Naive thymus-derived CD4-positive, alpha-beta T cell (primary cell): ENCODE results near the gene ATXN7. TPM values are rescaled to one million over a fixed set of nuclear protein-coding genes. Genes with fewer than 3 reads are reported as not detected.
A peak's percentile ranks its signal among the peaks of the same experiment; 100 is the strongest.

Experiments used
- ATAC-seq: fragments of 150-1000 bp; cut with Tn5 transposase; 2 replicates; pipeline ENCODE4 v1.10.0; 2021; ENCODE audit warnings: mild to moderate bottlenecking, moderate library complexity
- CTCF ChIA-PET: fragments of 350-600 bp; sonication (Branson Sonifier 250); formaldehyde crosslinking; loops from one replicate; lab custom pipeline; 2021; ENCODE audit warnings: antibody characterized with exemption; lab: Charles Lee
- POLR2A ChIA-PET: fragments of 350-600 bp; sonication (Branson Sonifier 250); formaldehyde crosslinking; loops from one replicate; lab custom pipeline; 2021; ENCODE audit warnings: antibody characterized with exemption, inconsistent platforms; lab: Charles Lee
- DNase-seq, 9 donors: peaks; one replicate each; pipeline versions ENCODE4 v3.0.0 to v3.0.0-alpha.2; 2020 to 2022; ENCODE audit warnings: mixed read lengths in 1 of 9
- H3K27ac ChIP-seq: one replicate; pipeline ENCODE4 v1.7.0; 2013; ENCODE audit warnings: mild to moderate bottlenecking, low read depth, low read length, moderate library complexity
- H3K27me3 ChIP-seq, 2 donors: one replicate each; pipeline ENCODE4 v1.7.0; 2013; ENCODE audit warnings: low read length in 2 of 2, mild to moderate bottlenecking in 2 of 2, moderate library complexity in 2 of 2; ENCODE audit not compliant: control insufficient read depth in 2 of 2, insufficient read depth in 2 of 2
- H3K36me3 ChIP-seq, 3 experiments: 1 replicate in 2 of 3; 2 replicates in 1 of 3; pipeline ENCODE4 v1.7.0; 2013; ENCODE audit warnings: low read length in 3 of 3, mild to moderate bottlenecking in 3 of 3, moderate library complexity in 1 of 3; ENCODE audit not compliant: insufficient read depth in 3 of 3, control insufficient read depth in 2 of 3
- H3K4me1 ChIP-seq, 2 donors: one replicate each; pipeline ENCODE4 v1.7.0; 2013; ENCODE audit warnings: low read length in 2 of 2, mild to moderate bottlenecking in 2 of 2, moderate library complexity in 1 of 2; ENCODE audit not compliant: control insufficient read depth in 2 of 2, insufficient read depth in 2 of 2
- H3K4me3 ChIP-seq: 2 replicates; pipeline ENCODE4 v1.7.0; 2013; ENCODE audit warnings: mild to moderate bottlenecking, low read length
- H3K9me3 ChIP-seq, 3 experiments: 1 replicate in 2 of 3; 2 replicates in 1 of 3; pipeline ENCODE4 v1.7.0; 2013; ENCODE audit warnings: low read length in 3 of 3; ENCODE audit not compliant: control insufficient read depth in 2 of 3
- H3K27ac Mint-ChIP-seq, 9 donors: one replicate each; pipeline ENCODE4 v1.8.0; 2020 to 2022; ENCODE audit warnings: mixed read lengths in 9 of 9, mild to moderate bottlenecking in 8 of 9, moderate library complexity in 5 of 9, inconsistent platforms in 2 of 9
- H3K27me3 Mint-ChIP-seq, 5 donors: one replicate each; pipeline ENCODE4 v1.8.0; 2021 to 2022; ENCODE audit warnings: mixed read lengths in 5 of 5, mild to moderate bottlenecking in 1 of 5
- H3K36me3 Mint-ChIP-seq, 5 donors: one replicate each; pipeline ENCODE4 v1.8.0; 2020 to 2022; ENCODE audit warnings: mixed read lengths in 5 of 5, mild to moderate bottlenecking in 3 of 5, inconsistent platforms in 1 of 5
- H3K4me1 Mint-ChIP-seq, 7 donors: one replicate each; pipeline ENCODE4 v1.8.0; 2020 to 2022; ENCODE audit warnings: mixed read lengths in 7 of 7, mild to moderate bottlenecking in 3 of 7, inconsistent platforms in 1 of 7
- H3K4me3 Mint-ChIP-seq, 10 donors: one replicate each; pipeline ENCODE4 v1.8.0; 2020 to 2022; ENCODE audit warnings: mild to moderate bottlenecking in 10 of 10, mixed read lengths in 10 of 10, moderate library complexity in 6 of 10, inconsistent platforms in 2 of 10
- H3K9me3 Mint-ChIP-seq, 11 donors: one replicate each; pipeline ENCODE4 v1.8.0; 2020 to 2022; ENCODE audit warnings: mixed read lengths in 11 of 11, mild to moderate bottlenecking in 4 of 11, inconsistent platforms in 1 of 11, moderate library complexity in 1 of 11
- intact Hi-C, 2 donors: fragments of 100-400 bp; cut with micrococcal nuclease; formaldehyde crosslinking; loops; one replicate each; pipeline ENCODE4 v1.15.1; 2023
- polyA plus RNA-seq, 2 donors: library from polyadenylated mRNA; unstranded; fragments of 300-500 nt; fragmentation: Illumina TruSeq; gene quantifications; one replicate each; pipeline ENCODE4 v1.2.3, GENCODE V29; 2021
- total RNA-seq, 6 experiments: library from RNA in 5 of 6; stranded (reverse) in 5 of 6; gene quantifications; 1 replicate in 5 of 6; 2 replicates in 1 of 6; pipeline ENCODE4 v1.2.3 and lab custom pipeline; 2021 to 2026

The ATXN7 gene
- total and polyA plus RNA-seq, 7 experiments from 2014 or later, result 29.8 to 204 (median 142) TPM

GRCh38 chr3:63977893-63978292 lies 114.2 kb downstream of the ATXN7 start:
- no peak overlapping the region for H3K4me3 ChIP-seq
- Mint-ChIP-seq H3K27ac (peak overlapping the region; percentile 72 to 96 (median 89)), H3K4me1 (peaks cover 65 to 100% (median 97%) of the 10 kb centered on the region in 7 donors), H3K9me3 (no peaks in the 10 kb centered on the region), H3K36me3 (peaks cover 4 to 40% (median 28%) of the 10 kb centered on the region in 5 donors), H3K27me3 (no peaks in the 10 kb centered on the region), H3K4me3 (peak overlapping the region; percentile 72 to 89 (median 86))
- no peaks in the 10 kb centered on the region for H3K9me3 ChIP-seq
- no peaks in the 10 kb centered on the region for H3K27me3 ChIP-seq
- ATAC-seq (no peak), DNase-seq (no peak)
- peaks cover 84 to 90% of the 10 kb centered on the region in 2 donors for H3K4me1 ChIP-seq
- intact Hi-C loops, result loop anchor here in 1 of 2 donors (2.0 kb wide), 1 partner anchor 15 kb away; no protein-coding TSS in a partner anchor
- ChIA-PET CTCF (interaction anchor here (1.0 to 11.1 kb wide), 4 partner anchors 9 to 18 kb away, joined by 3 to 162 read pairs (median 60); no protein-coding TSS in a partner anchor), POLR2A (interaction anchor here (0.6 to 12.7 kb wide), 5 partner anchors 8 to 45 kb away, joined by 3 to 234 read pairs (median 4); partner anchors contain the start of gene PSMD6)
- peak overlapping the region; percentile 71 for H3K27ac ChIP-seq
- peaks cover 4 to 41% (median 15%) of the 10 kb centered on the region in 3 experiments for H3K36me3 ChIP-seq

- no peaks in the 10 kb centered on the region for H3K9me3 ChIP-seq
- peak overlapping the region; percentile 71 for H3K27ac ChIP-seq
- no peaks in the 10 kb centered on the region for H3K27me3 ChIP-seq
- CTCF ChIA-PET, result interaction anchor here (1.3 to 11.1 kb wide), 5 partner anchors 13 to 44 kb away, joined by 3 to 162 read pairs (median 10); partner anchors contain the start of gene PSMD6
- ATAC-seq, result peak; percentile 85
- H3K36me3 Mint-ChIP-seq, result peaks cover 0 to 38% (median 26%) of the 10 kb centered on the region in 5 donors
- H3K4me1 ChIP-seq, result peaks cover 77 to 79% of the 10 kb centered on the region in 2 donors
- no peaks in the 10 kb centered on the region for H3K9me3 Mint-ChIP-seq
- intact Hi-C loops, result loop anchor here (1.0 to 2.0 kb wide), 4 partner anchors 11 to 17 kb away; no protein-coding TSS in a partner anchor
- peak overlapping the region; percentile 77 to 89 (median 86) for H3K4me3 Mint-ChIP-seq
- peaks cover 56 to 97% (median 90%) of the 10 kb centered on the region in 7 donors for H3K4me1 Mint-ChIP-seq
- H3K27ac Mint-ChIP-seq, result peak overlapping the region; percentile 77 to 97 (median 89)
- POLR2A ChIA-PET, result interaction anchor here (0.6 to 12.7 kb wide), 11 partner anchors 9 to 67 kb away, joined by 3 to 234 read pairs (median 4); partner anchors contain the start of genes PSMD6 and SCAANT1
- H3K4me3 ChIP-seq, result peak overlapping the region; percentile 44
- DNase-seq, result peak in 7 of 9 donors; percentile 36 to 68 (median 62)
- H3K27me3 Mint-ChIP-seq, result no peaks in the 10 kb centered on the region
- peaks cover 12 to 37% (median 17%) of the 10 kb centered on the region in 3 experiments for H3K36me3 ChIP-seq
These were observed 115.6 kb downstream of the ATXN7 start for GRCh38 chr3:63979093-63979885.

GRCh38 chr3:63980019-63980418 lies 116.4 kb downstream of the ATXN7 start:
- no peak for ATAC-seq

GRCh38 chr3:63980830-63981498 lies 117.3 kb downstream of the ATXN7 start:
- Mint-ChIP-seq H3K4me3 (peak overlapping the region in 8 of 10 donors; percentile 9 to 89 (median 82)), H3K27ac (peak overlapping the region; percentile 25 to 97 (median 89)), H3K36me3 (peaks cover 15 to 46% (median 36%) of the 10 kb centered on the region in 5 donors), H3K27me3 (no peaks in the 10 kb centered on the region), H3K4me1 (peaks cover 53 to 95% (median 90%) of the 10 kb centered on the region in 7 donors), H3K9me3 (no peaks in the 10 kb centered on the region)
- ChIA-PET CTCF (interaction anchor here (0.6 to 11.1 kb wide), 4 partner anchors 13 to 50 kb away, joined by 3 to 162 read pairs (median 58); partner anchors contain the start of gene PSMD6), POLR2A (interaction anchor here (0.6 to 12.7 kb wide), 3 partner anchors 11 to 377 kb away, joined by 3 to 234 read pairs (median 5); no protein-coding TSS in a partner anchor)
- intact Hi-C loops, result no loop called here
- no peak for ATAC-seq
- no peak for DNase-seq
- no peaks in the 10 kb centered on the region for H3K9me3 ChIP-seq
- no peak overlapping the region for H3K4me3 ChIP-seq
- peaks cover 24 to 51% (median 29%) of the 10 kb centered on the region in 3 experiments for H3K36me3 ChIP-seq
- H3K27me3 ChIP-seq, result no peaks in the 10 kb centered on the region
- peak overlapping the region; percentile 71 for H3K27ac ChIP-seq
- peaks cover 62 to 64% of the 10 kb centered on the region in 2 donors for H3K4me1 ChIP-seq

More at GRCh38 chr3:63980019-63980418, 116.4 kb downstream of the ATXN7 start:
- H3K4me3 ChIP-seq, result peak overlapping the region; percentile 44
- ChIA-PET POLR2A (interaction anchor here (0.6 to 12.7 kb wide), 7 partner anchors 8 to 117 kb away, joined by 3 to 234 read pairs (median 6); partner anchors contain the start of genes PSMD6 and THOC7), CTCF (interaction anchor here (1.8 to 11.1 kb wide), 4 partner anchors 14 to 43 kb away, joined by 5 to 162 read pairs (median 60); partner anchors contain the start of gene PSMD6)
- peak overlapping the region; percentile 77 to 89 (median 86) for H3K4me3 Mint-ChIP-seq
- H3K4me1 Mint-ChIP-seq, result peaks cover 51 to 95% (median 88%) of the 10 kb centered on the region in 7 donors
- no peaks in the 10 kb centered on the region for H3K9me3 Mint-ChIP-seq
- DNase-seq, result no peak
- H3K27me3 ChIP-seq, result no peaks in the 10 kb centered on the region
- peaks cover 17 to 42% (median 24%) of the 10 kb centered on the region in 3 experiments for H3K36me3 ChIP-seq
- peak overlapping the region; percentile 77 to 97 (median 89) for H3K27ac Mint-ChIP-seq
- H3K27ac ChIP-seq, result peak overlapping the region; percentile 71
- H3K36me3 Mint-ChIP-seq, result peaks cover 7 to 40% (median 32%) of the 10 kb centered on the region in 5 donors
- no peaks in the 10 kb centered on the region for H3K27me3 Mint-ChIP-seq
- peaks cover 70 to 72% of the 10 kb centered on the region in 2 donors for H3K4me1 ChIP-seq
- H3K9me3 ChIP-seq, result no peaks in the 10 kb centered on the region
- intact Hi-C loops, result no loop called here

- H3K27ac Mint-ChIP-seq, result peak overlapping the region; percentile 12 to 96 (median 86)
- H3K4me3 ChIP-seq, result no peak overlapping the region
- peak overlapping the region in 7 of 10 donors; percentile 36 to 68 (median 45) for H3K4me3 Mint-ChIP-seq
- H3K9me3 ChIP-seq, result no peaks in the 10 kb centered on the region
- H3K9me3 Mint-ChIP-seq, result no peaks in the 10 kb centered on the region
- H3K4me1 Mint-ChIP-seq, result peaks cover 44 to 94% (median 87%) of the 10 kb centered on the region in 7 donors
- ChIA-PET POLR2A (interaction anchor here (0.6 to 12.7 kb wide), 3 partner anchors 12 to 41 kb away, joined by 3 to 234 read pairs (median 5); partner anchors contain the start of gene PSMD6), CTCF (interaction anchor here (1.0 to 11.1 kb wide), 3 partner anchors 12 to 42 kb away, joined by 5 to 162 read pairs (median 111); partner anchors contain the start of gene PSMD6)
- peaks cover 52 to 54% of the 10 kb centered on the region in 2 donors for H3K4me1 ChIP-seq
- H3K27me3 ChIP-seq, result no peaks in the 10 kb centered on the region
- H3K36me3 ChIP-seq, result peaks cover 27 to 62% (median 34%) of the 10 kb centered on the region in 3 experiments
- DNase-seq (no peak), ATAC-seq (no peak)
- peak overlapping the region; percentile 71 for H3K27ac ChIP-seq
- intact Hi-C loops, result no loop called here
- no peaks in the 10 kb centered on the region for H3K27me3 Mint-ChIP-seq
- H3K36me3 Mint-ChIP-seq, result peaks cover 17 to 49% (median 38%) of the 10 kb centered on the region in 5 donors
These were observed 118.3 kb downstream of the ATXN7 start for GRCh38 chr3:63981980-63982379.
